WTC11 (cell line): ENCODE data around the gene ABAT. TPM values are rescaled to one million over a fixed set of nuclear protein-coding genes. Genes with fewer than 3 reads are reported as not detected.

Experiments used
- ATAC-seq: fragments of 200-7000 bp; cut with Tn5 transposase; 2 replicates; pipeline ENCODE4 v1.10.0; 2021; ENCODE audit warnings: mild to moderate bottlenecking, moderate library complexity
- CTCF ChIA-PET: fragments of 300-600 bp; sonication (Branson Sonifier 250); formaldehyde crosslinking; loops from one replicate; lab custom pipeline; 2021; ENCODE audit warnings: antibody characterized with exemption; lab: Charles Lee
- POLR2A ChIA-PET: fragments of 350-600 bp; sonication (Branson Sonifier 250); formaldehyde crosslinking; loops from one replicate; lab custom pipeline; 2021; ENCODE audit warnings: antibody characterized with exemption; lab: Charles Lee
- DNase-seq: peaks from one replicate; pipeline ENCODE4 v3.0.0; 2021; ENCODE audit warnings: low spot score
- H3K27ac Mint-ChIP-seq: 2 replicates; pipeline ENCODE4 v1.8.0; 2021; ENCODE audit warnings: mixed read lengths
- H3K27me3 Mint-ChIP-seq: 2 replicates; pipeline ENCODE4 v1.8.0; 2021; ENCODE audit warnings: low read depth, mild to moderate bottlenecking, moderate library complexity, mixed read lengths
- H3K36me3 Mint-ChIP-seq: 2 replicates; pipeline ENCODE4 v1.8.0; 2021; ENCODE audit warnings: mixed read lengths
- H3K4me1 Mint-ChIP-seq: 2 replicates; pipeline ENCODE4 v1.8.0; 2022; ENCODE audit warnings: mixed read lengths
- H3K4me3 Mint-ChIP-seq: 2 replicates; pipeline ENCODE4 v1.8.0; 2021; ENCODE audit warnings: mild to moderate bottlenecking, moderate library complexity, mixed read lengths
- H3K9me3 Mint-ChIP-seq: 2 replicates; pipeline ENCODE4 v1.8.0; 2021; ENCODE audit warnings: mixed read lengths
- AR ChIP-seq: fragments of 250-450 bp; sonication (Bioruptor Pico); IDR thresholded peaks from 2 replicates; pipeline ENCODE4 v1.9.0; 2021; ENCODE audit warnings: mild to moderate bottlenecking
- ARID4B ChIP-seq: sonication (generic); formaldehyde crosslinking; IDR thresholded peaks from 2 replicates; pipeline ENCODE4 v1.8.0; 2023; ENCODE audit warnings: missing genetic modification reagents, mild to moderate bottlenecking, borderline replicate concordance
- ATF2 ChIP-seq: sonication (generic); formaldehyde crosslinking; IDR thresholded peaks from 2 replicates; pipeline ENCODE4 v1.8.1; 2022; ENCODE audit warnings: low read depth, missing genetic modification reagents, borderline replicate concordance
- CREB1 ChIP-seq: sonication (generic); formaldehyde crosslinking; IDR thresholded peaks from 2 replicates; pipeline ENCODE4 v1.8.0; 2023; ENCODE audit warnings: mild to moderate bottlenecking, missing genetic modification reagents
- CTCF ChIP-seq: fragments of 200-600 bp; IDR thresholded peaks from 2 replicates; pipeline ENCODE4 v1.8.0; 2022; ENCODE audit warnings: antibody characterized with exemption
- EMX1 ChIP-seq: fragments of 250-450 bp; sonication (Bioruptor Pico); IDR thresholded peaks from 2 replicates; pipeline ENCODE4 v1.8.0; 2021; ENCODE audit warnings: mild to moderate bottlenecking
- ERG ChIP-seq: fragments of 250-450 bp; sonication (Bioruptor Pico); IDR thresholded peaks from 2 replicates; pipeline ENCODE4 v1.8.0; 2021; ENCODE audit warnings: mild to moderate bottlenecking
- HMGA2 ChIP-seq: fragments of 250-450 bp; sonication (Bioruptor Pico); IDR thresholded peaks from 2 replicates; pipeline ENCODE4 v1.4.0; 2021; ENCODE audit warnings: mild to moderate bottlenecking, moderate library complexity
- IRF1 ChIP-seq: sonication (generic); formaldehyde crosslinking; IDR thresholded peaks from 2 replicates; pipeline ENCODE4 v1.8.0; 2023; ENCODE audit warnings: missing genetic modification reagents
- JAZF1 ChIP-seq: fragments of 250-450 bp; sonication (Bioruptor Pico); IDR thresholded peaks from 2 replicates; pipeline ENCODE4 v1.9.0; 2021; ENCODE audit warnings: moderate library complexity, mild to moderate bottlenecking, inconsistent platforms
- MXD4 ChIP-seq: fragments of 250-450 bp; sonication (Bioruptor Pico); IDR thresholded peaks from 2 replicates; pipeline ENCODE4 v1.8.0; 2021; ENCODE audit warnings: mild to moderate bottlenecking, moderate library complexity, borderline replicate concordance
- NFE2L1 ChIP-seq: sonication (generic); formaldehyde crosslinking; IDR thresholded peaks from 2 replicates; pipeline ENCODE4 v1.8.1; 2023; ENCODE audit warnings: missing genetic modification reagents
- NR2C2 ChIP-seq: sonication (generic); formaldehyde crosslinking; IDR thresholded peaks from 2 replicates; pipeline ENCODE4 v1.8.0; 2022; ENCODE audit warnings: mild to moderate bottlenecking, missing genetic modification reagents
- SMAD4 ChIP-seq: sonication (generic); formaldehyde crosslinking; IDR thresholded peaks from 2 replicates; pipeline ENCODE4 v1.8.0; 2022; ENCODE audit warnings: mild to moderate bottlenecking, missing genetic modification reagents
- TEAD1 ChIP-seq: sonication (generic); formaldehyde crosslinking; IDR thresholded peaks from 2 replicates; pipeline ENCODE4 v1.8.0; 2022; ENCODE audit warnings: mild to moderate bottlenecking, missing genetic modification reagents
- TEAD4 ChIP-seq: sonication (generic); formaldehyde crosslinking; IDR thresholded peaks from 2 replicates; pipeline ENCODE4 v1.8.0; 2022; ENCODE audit warnings: mild to moderate bottlenecking, missing genetic modification reagents
- ZBTB21 ChIP-seq: sonication (generic); formaldehyde crosslinking; IDR thresholded peaks from 2 replicates; pipeline ENCODE4 v1.8.1; 2023; ENCODE audit warnings: mild to moderate bottlenecking, missing genetic modification reagents, borderline replicate concordance
- ZBTB43 ChIP-seq: sonication (generic); formaldehyde crosslinking; IDR thresholded peaks from 2 replicates; pipeline ENCODE4 v1.8.1; 2023; ENCODE audit warnings: mild to moderate bottlenecking, missing genetic modification reagents
- ZNF219 ChIP-seq: sonication (generic); formaldehyde crosslinking; IDR thresholded peaks from 2 replicates; pipeline ENCODE4 v1.8.0; 2023; ENCODE audit warnings: missing genetic modification reagents, mild to moderate bottlenecking, borderline replicate concordance
- ZNF263 ChIP-seq: sonication (generic); formaldehyde crosslinking; IDR thresholded peaks from 2 replicates; pipeline ENCODE4 v1.8.1; 2022; ENCODE audit warnings: low read depth, mild to moderate bottlenecking, moderate library complexity, missing genetic modification reagents
- ZSCAN18 ChIP-seq: fragments of 250-450 bp; sonication (Bioruptor Pico); IDR thresholded peaks from 2 replicates; pipeline ENCODE4 v2.1.2; 2022; ENCODE audit warnings: mild to moderate bottlenecking, moderate library complexity
- total RNA-seq: library from RNA; stranded (reverse); gene quantifications from 3 replicates; pipeline ENCODE4 v1.2.3, GENCODE V29; 2021

Gene ABAT
- total RNA-seq, 1 experiment from 2014 or later = 6.6 TPM

GRCh38 chr16:8631373-8631772 lies 43.0 kb upstream of the ABAT start (continued):
- TF ChIP-seq TEAD1 (CRISPR knock-in tag) (no peak), AR (CRISPR knock-in tag) (no peak), JAZF1 (no peak), SMAD4 (CRISPR knock-in tag) (no peak), ZBTB21 (CRISPR knock-in tag) (no peak), HMGA2 (CRISPR knock-in tag) (no peak)
- TF ChIP-seq, all 79 proteins: peak for 0

GRCh38 chr16:8631818-8632465 lies 42.5 kb upstream of the ABAT start:
- H3K4me3 Mint-ChIP-seq = no peak overlapping the region
- no peak for TF ChIP-seq ERG
- no peak for TF ChIP-seq SMAD4 (CRISPR knock-in tag)
- TF ChIP-seq ZBTB43 = no peak
- TF ChIP-seq ZNF219 (CRISPR knock-in tag) = no peak
- no peak for TF ChIP-seq ZSCAN18
- no peak for TF ChIP-seq TEAD4 (CRISPR knock-in tag)
- TF ChIP-seq ATF2 = no peak
- TF ChIP-seq CREB1 = no peak
- no peak for TF ChIP-seq IRF1
- no peak for TF ChIP-seq MXD4 (CRISPR knock-in tag)
- TF ChIP-seq NR2C2 = no peak
- TF ChIP-seq CTCF = no peak
- TF ChIP-seq ZNF263 = no peak
- TF ChIP-seq NFE2L1 (CRISPR knock-in tag) = no peak
- no peak for TF ChIP-seq EMX1
- no peak for TF ChIP-seq ARID4B (CRISPR knock-in tag)

More at GRCh38 chr16:8631818-8632465, 42.5 kb upstream of the ABAT start:
- no peak for DNase-seq
- H3K36me3 Mint-ChIP-seq = peaks cover 72% of the 10 kb centered on the region
- no peak for ATAC-seq
- H3K27me3 Mint-ChIP-seq = no peaks in the 10 kb centered on the region
- H3K9me3 Mint-ChIP-seq = no peaks in the 10 kb centered on the region
- no peaks in the 10 kb centered on the region for H3K4me1 Mint-ChIP-seq
- ChIA-PET POLR2A (no interaction called here), CTCF (interaction anchor here (1.3 kb wide), 1 partner anchor 62 kb away, joined by 4 read pairs; no protein-coding TSS in a partner anchor)
- no peak overlapping the region for H3K27ac Mint-ChIP-seq
